H54 (cell line): ENCODE measurements around the gene EDC3.
A peak's percentile ranks its signal among the peaks of the same experiment; 100 is the strongest.
"Not testable (repeated sequence)": the region's sequence is repeated elsewhere in the genome, so short reads cannot be mapped to it uniquely, and the experiment has no call there.

ENCODE experiments used
- DNase-seq: peaks from one replicate; pipeline ENCODE4 v3.0.0; 2011; ENCODE audit warnings: low spot score, mixed read lengths; ENCODE audit not compliant: insufficient read length
- FAIRE-seq: peaks from 3 replicates; lab custom pipeline; 2011; peaks lifted over from hg19 to GRCh38; lab: Jason Lieb, UNC
- POLR2A ChIP-seq: IDR thresholded peaks from 2 replicates; pipeline ENCODE4 v1.6.1; 2011; ENCODE audit warnings: low read depth, mild to moderate bottlenecking, low read length

EDC3 gene

GRCh38 chr15:74630284-74631086, 65.3 kb downstream of the EDC3 start:
- no peak for TF ChIP-seq POLR2A
- FAIRE-seq: no peak
- DNase-seq: no peak

- FAIRE-seq, DNase-seq: not testable (repeated sequence)
Measured at GRCh38 chr15:74629696-74630095, 66.1 kb downstream of the EDC3 start.

- no peak for FAIRE-seq
- DNase-seq: no peak
- no peak for TF ChIP-seq POLR2A
Measured at GRCh38 chr15:74628949-74629348, 66.9 kb downstream of the EDC3 start.

- no peak for DNase-seq
- TF ChIP-seq POLR2A: no peak
- no peak for FAIRE-seq
Measured at GRCh38 chr15:74628199-74628598, 67.6 kb downstream of the EDC3 start.

- no peak for TF ChIP-seq POLR2A
- FAIRE-seq (no peak), DNase-seq (no peak)
Measured at GRCh38 chr15:74627766-74628165, 68.1 kb downstream of the EDC3 start.

GRCh38 chr15:74626752-74627692, 68.8 kb downstream of the EDC3 start:
- DNase-seq (no peak), FAIRE-seq (no peak)
- no peak for TF ChIP-seq POLR2A

GRCh38 chr15:74626336-74626735, 69.5 kb downstream of the EDC3 start:
- FAIRE-seq: no peak
- no peak for TF ChIP-seq POLR2A
- DNase-seq: no peak

GRCh38 chr15:74625693-74626092, 70.1 kb downstream of the EDC3 start:
- TF ChIP-seq POLR2A: no peak
- no peak for DNase-seq
- FAIRE-seq: no peak

GRCh38 chr15:74624020-74624602, 71.7 kb downstream of the EDC3 start:
- no peak for TF ChIP-seq POLR2A
- no peak for FAIRE-seq
- no peak for DNase-seq

- FAIRE-seq (no peak), DNase-seq (no peak)
- TF ChIP-seq POLR2A: no peak
Measured at GRCh38 chr15:74622758-74623157, 73.1 kb downstream of the EDC3 start.

- FAIRE-seq (no peak), DNase-seq (no peak)
- no peak for TF ChIP-seq POLR2A
Measured at GRCh38 chr15:74621936-74622335, 73.9 kb downstream of the EDC3 start.

GRCh38 chr15:74621546-74621920, 74.3 kb downstream of the EDC3 start:
- DNase-seq: no peak
- TF ChIP-seq POLR2A: no peak
- no peak for FAIRE-seq

- FAIRE-seq (no peak), DNase-seq (peak; percentile 67)
Measured at GRCh38 chr15:74620636-74621545, 74.9 kb downstream of the EDC3 start.

More at GRCh38 chr15:74620636-74621545, 74.9 kb downstream of the EDC3 start:
- TF ChIP-seq POLR2A: no peak
